Cortex of kidney (tissue), 1 donor: Measurements from ENCODE around the gene DHX57.
"Not testable (repeated sequence)": the region's sequence is repeated elsewhere in the genome, so short reads cannot be mapped to it uniquely, and the experiment has no call there.

Experiments
- DNase-seq: peaks from one replicate; lab custom pipeline; 2025; lab: John Stamatoyannopoulos, UW

Gene DHX57

GRCh38 chr2:38863061-38863695 is 12.6 kb downstream of the DHX57 start:
- DNase-seq, result no peak

- no peak for DNase-seq
These were observed 13.3 kb downstream of the DHX57 start for GRCh38 chr2:38862476-38862875.

GRCh38 chr2:38856165-38856564 is 19.6 kb downstream of the DHX57 start:
- no peak for DNase-seq

GRCh38 chr2:38850045-38850444 is 25.7 kb downstream of the DHX57 start:
- no peak for DNase-seq

GRCh38 chr2:38836791-38837190 is 38.9 kb downstream of the DHX57 start:
- DNase-seq, result no peak

- no peak for DNase-seq
These were observed 39.7 kb downstream of the DHX57 start for GRCh38 chr2:38835990-38836389.

- no peak for DNase-seq
These were observed 40.6 kb downstream of the DHX57 start for GRCh38 chr2:38835015-38835601.

GRCh38 chr2:38830526-38831159 is 45.1 kb downstream of the DHX57 start:
- DNase-seq, result no peak

GRCh38 chr2:38829971-38830370 is 45.8 kb downstream of the DHX57 start:
- DNase-seq, result no peak

- no peak for DNase-seq
These were observed 47.3 kb downstream of the DHX57 start for GRCh38 chr2:38828460-38828859.

GRCh38 chr2:38827539-38828145 is 48.1 kb downstream of the DHX57 start:
- not testable (repeated sequence) for DNase-seq

- DNase-seq, result no peak
These were observed 49.8 kb downstream of the DHX57 start for GRCh38 chr2:38825956-38826355.

GRCh38 chr2:38824906-38825305 is 50.8 kb downstream of the DHX57 start:
- DNase-seq, result no peak

- no peak for DNase-seq
These were observed 52.3 kb downstream of the DHX57 start for GRCh38 chr2:38823386-38823785.

GRCh38 chr2:38818565-38818964 is 57.2 kb downstream of the DHX57 start:
- no peak for DNase-seq

- DNase-seq, result no peak
These were observed 59.8 kb downstream of the DHX57 start for GRCh38 chr2:38815936-38816335.

GRCh38 chr2:38810488-38810887 is 65.2 kb downstream of the DHX57 start:
- no peak for DNase-seq

- DNase-seq, result no peak
These were observed 67.1 kb downstream of the DHX57 start for GRCh38 chr2:38808677-38809076.

GRCh38 chr2:38806733-38807059 is 69.0 kb downstream of the DHX57 start:
- DNase-seq, result no peak

- no peak for DNase-seq
These were observed 69.6 kb downstream of the DHX57 start for GRCh38 chr2:38806015-38806732.

- no peak for DNase-seq
These were observed 77.8 kb downstream of the DHX57 start for GRCh38 chr2:38797953-38798352.

GRCh38 chr2:38797250-38797676 is 78.5 kb downstream of the DHX57 start:
- DNase-seq, result no peak

- not testable (repeated sequence) for DNase-seq
These were observed 80.7 kb downstream of the DHX57 start for GRCh38 chr2:38795016-38795415.
